Stimulated activated effector memory CD8-positive, alpha-beta T cell treated with anti-CD3 and anti-CD28 coated beads, Interleukin-12 subunit alpha, Interleukin-12 subunit beta, amount 100 ng/mL, for 72 hours (primary cell): ENCODE results near the gene CDK17.
"Not testable (repeated sequence)": the region's sequence is repeated elsewhere in the genome, so short reads cannot be mapped to it uniquely, and the experiment has no call there.

Source experiments
- ATAC-seq: fragments of 150-1000 bp; cut with Tn5 transposase; 2 replicates; pipeline ENCODE4 v1.10.0; 2021
- DNase-seq, 2 donors: peaks; one replicate each; pipeline ENCODE4 v3.0.0; 2021 to 2022; ENCODE audit warnings: low spot score in 2 of 2
- H3K27ac Mint-ChIP-seq: one replicate; pipeline ENCODE4 v1.8.0; 2022; ENCODE audit warnings: mild to moderate bottlenecking, mixed read lengths
- H3K36me3 Mint-ChIP-seq: one replicate; pipeline ENCODE4 v1.8.0; 2022; ENCODE audit warnings: mild to moderate bottlenecking, mixed read lengths
- H3K4me1 Mint-ChIP-seq: one replicate; pipeline ENCODE4 v1.8.0; 2022; ENCODE audit warnings: mixed read lengths
- H3K4me3 Mint-ChIP-seq: one replicate; pipeline ENCODE4 v1.8.0; 2022; ENCODE audit warnings: mild to moderate bottlenecking, mixed read lengths
- H3K9me3 Mint-ChIP-seq: one replicate; pipeline ENCODE4 v1.8.0; 2022; ENCODE audit warnings: mixed read lengths

Gene CDK17

GRCh38 chr12:96359328-96359727 lies 40.9 kb downstream of the CDK17 start:
- ATAC-seq (no peak), DNase-seq (no peak)
- H3K36me3 Mint-ChIP-seq = peaks cover 6% of the 10 kb centered on the region
- no peak overlapping the region for H3K4me3 Mint-ChIP-seq
- peaks cover 46% of the 10 kb centered on the region for H3K4me1 Mint-ChIP-seq
- no peaks in the 10 kb centered on the region for H3K9me3 Mint-ChIP-seq
- H3K27ac Mint-ChIP-seq = no peak overlapping the region

GRCh38 chr12:96356831-96357230 lies 43.4 kb downstream of the CDK17 start:
- peaks cover 54% of the 10 kb centered on the region for H3K4me1 Mint-ChIP-seq
- H3K9me3 Mint-ChIP-seq = no peaks in the 10 kb centered on the region
- DNase-seq = no peak
- no peak overlapping the region for H3K4me3 Mint-ChIP-seq
- peaks cover 6% of the 10 kb centered on the region for H3K36me3 Mint-ChIP-seq
- peak; percentile 40 for ATAC-seq
- H3K27ac Mint-ChIP-seq = no peak overlapping the region

- no peak overlapping the region for H3K27ac Mint-ChIP-seq
- H3K36me3 Mint-ChIP-seq = peaks cover 5% of the 10 kb centered on the region
- no peak overlapping the region for H3K4me3 Mint-ChIP-seq
- no peak for DNase-seq
- H3K9me3 Mint-ChIP-seq = no peaks in the 10 kb centered on the region
- H3K4me1 Mint-ChIP-seq = peaks cover 59% of the 10 kb centered on the region
- no peak for ATAC-seq
These were observed 45.2 kb downstream of the CDK17 start for GRCh38 chr12:96354844-96355534.

GRCh38 chr12:96354326-96354725 lies 45.9 kb downstream of the CDK17 start:
- DNase-seq (no peak), ATAC-seq (no peak)
- Mint-ChIP-seq H3K27ac (no peak overlapping the region), H3K4me1 (peaks cover 52% of the 10 kb centered on the region), H3K4me3 (no peak overlapping the region), H3K36me3 (no peaks in the 10 kb centered on the region), H3K9me3 (no peaks in the 10 kb centered on the region)

- Mint-ChIP-seq H3K4me1 (peaks cover 62% of the 10 kb centered on the region), H3K9me3 (no peaks in the 10 kb centered on the region), H3K4me3 (no peak overlapping the region), H3K36me3 (no peaks in the 10 kb centered on the region), H3K27ac (peak overlapping the region; percentile 18)
- ATAC-seq (peak; percentile 76), DNase-seq (no peak)
These were observed 47.9 kb downstream of the CDK17 start for GRCh38 chr12:96352161-96352835.

GRCh38 chr12:96350982-96351381 lies 49.3 kb downstream of the CDK17 start:
- peaks cover 72% of the 10 kb centered on the region for H3K4me1 Mint-ChIP-seq
- peak overlapping the region; percentile 22 for H3K4me3 Mint-ChIP-seq
- peak overlapping the region; percentile 65 for H3K27ac Mint-ChIP-seq
- DNase-seq (no peak), ATAC-seq (peak; percentile 96)
- peaks cover 7% of the 10 kb centered on the region for H3K36me3 Mint-ChIP-seq
- H3K9me3 Mint-ChIP-seq = no peaks in the 10 kb centered on the region

- ATAC-seq (no peak), DNase-seq (no peak)
- Mint-ChIP-seq H3K36me3 (peaks cover 33% of the 10 kb centered on the region), H3K27ac (no peak overlapping the region), H3K4me1 (peaks cover 73% of the 10 kb centered on the region), H3K4me3 (peak overlapping the region; percentile 37), H3K9me3 (peaks cover 18% of the 10 kb centered on the region)
These were observed 53.0 kb downstream of the CDK17 start for GRCh38 chr12:96347130-96347699.

GRCh38 chr12:96346716-96347115 lies 53.5 kb downstream of the CDK17 start:
- H3K36me3 Mint-ChIP-seq = peaks cover 33% of the 10 kb centered on the region

GRCh38 chr12:96344124-96344695 lies 56.0 kb downstream of the CDK17 start:
- no peak for DNase-seq
- peaks cover 18% of the 10 kb centered on the region for H3K9me3 Mint-ChIP-seq
- peaks cover 61% of the 10 kb centered on the region for H3K4me1 Mint-ChIP-seq
- H3K27ac Mint-ChIP-seq = peak overlapping the region; percentile 71
- no peak overlapping the region for H3K4me3 Mint-ChIP-seq
- no peak for ATAC-seq
- peaks cover 38% of the 10 kb centered on the region for H3K36me3 Mint-ChIP-seq

More at GRCh38 chr12:96346716-96347115, 53.5 kb downstream of the CDK17 start:
- not testable (repeated sequence) for ATAC-seq, DNase-seq, H3K27ac Mint-ChIP-seq
- Mint-ChIP-seq H3K4me3 (peak overlapping the region; percentile 37), H3K9me3 (peaks cover 18% of the 10 kb centered on the region), H3K4me1 (peaks cover 68% of the 10 kb centered on the region)

- H3K36me3 Mint-ChIP-seq = peaks cover 44% of the 10 kb centered on the region
- peak overlapping the region; percentile 71 for H3K27ac Mint-ChIP-seq
- peaks cover 18% of the 10 kb centered on the region for H3K9me3 Mint-ChIP-seq
- H3K4me1 Mint-ChIP-seq = peaks cover 64% of the 10 kb centered on the region
- peak overlapping the region; percentile 36 for H3K4me3 Mint-ChIP-seq
- ATAC-seq (peak; percentile 100), DNase-seq (no peak)
These were observed 56.8 kb downstream of the CDK17 start for GRCh38 chr12:96343347-96343954.

GRCh38 chr12:96339666-96340065 lies 60.6 kb downstream of the CDK17 start:
- DNase-seq, ATAC-seq, H3K27ac Mint-ChIP-seq, H3K4me3 Mint-ChIP-seq: not testable (repeated sequence)
- peaks cover 26% of the 10 kb centered on the region for H3K36me3 Mint-ChIP-seq
- peaks cover 14% of the 10 kb centered on the region for H3K9me3 Mint-ChIP-seq
- H3K4me1 Mint-ChIP-seq = peaks cover 58% of the 10 kb centered on the region

- Mint-ChIP-seq H3K4me1 (peaks cover 53% of the 10 kb centered on the region), H3K36me3 (peaks cover 21% of the 10 kb centered on the region), H3K9me3 (peaks cover 9% of the 10 kb centered on the region), H3K27ac (no peak overlapping the region), H3K4me3 (no peak overlapping the region)
- ATAC-seq (no peak), DNase-seq (no peak)
These were observed 61.3 kb downstream of the CDK17 start for GRCh38 chr12:96338852-96339471.

GRCh38 chr12:96337953-96338352 lies 62.3 kb downstream of the CDK17 start:
- ATAC-seq (no peak), DNase-seq (no peak)
- H3K4me3 Mint-ChIP-seq = no peak overlapping the region
- peaks cover 4% of the 10 kb centered on the region for H3K9me3 Mint-ChIP-seq
- H3K4me1 Mint-ChIP-seq = peaks cover 43% of the 10 kb centered on the region
- H3K27ac Mint-ChIP-seq = no peak overlapping the region
- H3K36me3 Mint-ChIP-seq = peaks cover 12% of the 10 kb centered on the region

- Mint-ChIP-seq H3K9me3 (peaks cover 4% of the 10 kb centered on the region), H3K27ac (no peak overlapping the region), H3K4me1 (peaks cover 39% of the 10 kb centered on the region), H3K4me3 (no peak overlapping the region), H3K36me3 (peaks cover 15% of the 10 kb centered on the region)
- ATAC-seq (no peak), DNase-seq (no peak)
These were observed 63.8 kb downstream of the CDK17 start for GRCh38 chr12:96336489-96336888.

- DNase-seq = no peak
- Mint-ChIP-seq H3K4me3 (peak overlapping the region; percentile 15), H3K27ac (no peak overlapping the region), H3K4me1 (peaks cover 31% of the 10 kb centered on the region), H3K36me3 (peaks cover 17% of the 10 kb centered on the region), H3K9me3 (peaks cover 4% of the 10 kb centered on the region)
- peak; percentile 76 for ATAC-seq
These were observed 65.0 kb downstream of the CDK17 start for GRCh38 chr12:96335270-96335669.
